Measurements from ENCODE around the gene STRN3.
A peak's percentile ranks its signal among the peaks of the same experiment; 100 is the strongest.
"Not testable (repeated sequence)": the region's sequence is repeated elsewhere in the genome, so short reads cannot be mapped to it uniquely, and the experiment has no call there.

STRN3 gene

DNA sequence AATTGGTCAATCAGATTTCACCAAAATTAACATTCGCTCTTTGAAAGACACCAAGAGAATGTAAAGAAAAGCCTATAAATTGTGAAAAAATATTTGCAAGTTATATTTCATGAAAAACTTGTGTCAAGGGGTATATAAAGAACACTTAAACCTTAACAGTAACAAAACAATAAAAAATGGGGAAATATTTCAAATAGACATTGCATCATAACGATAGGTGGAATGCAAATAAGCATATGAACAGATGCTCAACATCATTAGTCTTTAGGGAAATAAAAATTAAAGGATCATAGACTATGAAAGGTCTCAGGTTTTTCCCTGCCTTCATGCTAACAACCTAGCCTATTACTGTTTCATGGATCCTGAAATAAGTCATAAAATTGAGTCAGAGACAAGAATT is 87.6 kb downstream of the STRN3 start:
- no peak for DNase-seq (ENCODE audit: low read depth)
- TF ChIP-seq, protein P1, sequence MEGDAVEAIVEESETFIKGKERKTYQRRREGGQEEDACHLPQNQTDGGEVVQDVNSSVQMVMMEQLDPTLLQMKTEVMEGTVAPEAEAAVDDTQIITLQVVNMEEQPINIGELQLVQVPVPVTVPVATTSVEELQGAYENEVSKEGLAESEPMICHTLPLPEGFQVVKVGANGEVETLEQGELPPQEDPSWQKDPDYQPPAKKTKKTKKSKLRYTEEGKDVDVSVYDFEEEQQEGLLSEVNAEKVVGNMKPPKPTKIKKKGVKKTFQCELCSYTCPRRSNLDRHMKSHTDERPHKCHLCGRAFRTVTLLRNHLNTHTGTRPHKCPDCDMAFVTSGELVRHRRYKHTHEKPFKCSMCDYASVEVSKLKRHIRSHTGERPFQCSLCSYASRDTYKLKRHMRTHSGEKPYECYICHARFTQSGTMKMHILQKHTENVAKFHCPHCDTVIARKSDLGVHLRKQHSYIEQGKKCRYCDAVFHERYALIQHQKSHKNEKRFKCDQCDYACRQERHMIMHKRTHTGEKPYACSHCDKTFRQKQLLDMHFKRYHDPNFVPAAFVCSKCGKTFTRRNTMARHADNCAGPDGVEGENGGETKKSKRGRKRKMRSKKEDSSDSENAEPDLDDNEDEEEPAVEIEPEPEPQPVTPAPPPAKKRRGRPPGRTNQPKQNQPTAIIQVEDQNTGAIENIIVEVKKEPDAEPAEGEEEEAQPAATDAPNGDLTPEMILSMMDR (conservative IDR thresholded peaks at IDR 0.05; ENCODE audit: control insufficient read depth, insufficient read depth, low read depth, low read length), result no peak
- no peak overlapping the region for H3K4me3 ChIP-seq (ENCODE audit: control insufficient read depth, low read depth, low read length)

- H3K4me3 ChIP-seq (ENCODE audit: control insufficient read depth, low read depth, low read length), result no peak overlapping the region
- TF ChIP-seq, protein P1 (conservative IDR thresholded peaks at IDR 0.05; ENCODE audit: control insufficient read depth, insufficient read depth, low read depth, low read length), result no peak
- no peak for DNase-seq (ENCODE audit: low read depth)
Observed at GRCh38 chr14:30935445-30935844, 90.7 kb downstream of the STRN3 start.

- H3K4me3 ChIP-seq (ENCODE audit: control insufficient read depth, low read depth, low read length); DNase-seq (ENCODE audit: low read depth): not testable (repeated sequence)
Observed at GRCh38 chr14:30933937-30934336, 92.2 kb downstream of the STRN3 start.

DNA sequence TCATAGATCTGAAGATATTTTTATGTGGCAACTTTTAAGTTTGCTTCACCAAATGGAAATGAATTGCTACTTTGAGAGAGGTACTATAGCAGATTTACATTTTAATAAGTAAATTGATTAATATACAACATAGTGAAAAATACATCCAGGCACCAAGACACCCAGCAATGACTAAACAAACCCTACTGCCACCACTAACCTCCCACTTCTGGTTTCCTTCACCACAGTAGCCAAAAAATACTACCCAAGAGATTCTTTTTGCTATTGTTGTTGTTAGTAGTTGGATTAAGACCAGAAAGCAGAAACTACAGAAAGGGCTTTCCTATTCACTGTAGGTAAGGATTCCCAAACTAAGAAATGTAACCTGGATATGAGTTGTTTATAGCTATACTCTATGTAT is 97.7 kb downstream of the STRN3 start:
- no peak for DNase-seq (ENCODE audit: low read depth)
- H3K4me3 ChIP-seq (ENCODE audit: control insufficient read depth, low read depth, low read length), result no peak overlapping the region
- TF ChIP-seq, protein P1 (conservative IDR thresholded peaks at IDR 0.05; ENCODE audit: control insufficient read depth, insufficient read depth, low read depth, low read length), result no peak

DNA sequence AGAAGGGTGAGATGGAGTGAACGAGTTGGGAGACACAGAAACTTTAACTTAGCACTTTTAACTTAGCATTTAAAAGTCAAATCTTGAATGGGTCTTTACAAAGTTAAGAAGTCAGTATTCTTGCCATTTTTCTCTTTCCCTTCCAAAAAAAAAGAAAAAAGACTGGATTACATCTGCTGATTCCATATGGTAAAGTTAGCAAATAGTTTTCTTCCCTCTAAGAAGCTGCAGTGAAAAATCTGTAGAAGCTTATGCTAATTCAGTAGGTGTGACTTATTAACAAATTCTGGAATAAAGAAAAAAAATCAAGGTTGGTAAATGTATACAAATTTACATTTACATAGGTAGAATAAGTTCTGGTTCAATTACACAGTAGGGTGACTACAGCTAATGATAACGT is 100.9 kb downstream of the STRN3 start:
- H3K4me3 ChIP-seq (ENCODE audit: control insufficient read depth, low read depth, low read length), result no peak overlapping the region
- no peak for DNase-seq (ENCODE audit: low read depth)
- TF ChIP-seq, protein P1 (conservative IDR thresholded peaks at IDR 0.05; ENCODE audit: control insufficient read depth, insufficient read depth, low read depth, low read length), result no peak

GRCh38 chr14:30921788-30922187 is 104.4 kb downstream of the STRN3 start:
- TF ChIP-seq, protein P1 (conservative IDR thresholded peaks at IDR 0.05; ENCODE audit: control insufficient read depth, insufficient read depth, low read depth, low read length), result no peak
- no peak overlapping the region for H3K4me3 ChIP-seq (ENCODE audit: control insufficient read depth, low read depth, low read length)
- no peak for DNase-seq (ENCODE audit: low read depth)

GRCh38 chr14:30921305-30921704 is 104.9 kb downstream of the STRN3 start:
- H3K4me3 ChIP-seq (ENCODE audit: control insufficient read depth, low read depth, low read length), result no peak overlapping the region
- DNase-seq (ENCODE audit: low read depth), result peak; percentile 16
- TF ChIP-seq, protein P1 (conservative IDR thresholded peaks at IDR 0.05; ENCODE audit: control insufficient read depth, insufficient read depth, low read depth, low read length), result no peak

All from fibroblast of mammary gland (primary cell).